ENCODE measurements around the gene GYS2. TPM values are rescaled to one million over a fixed set of nuclear protein-coding genes. Genes with fewer than 3 reads are reported as not detected.

The GYS2 gene
- total and polyA plus RNA-seq, 4 donors, result 0.03 to 0.10 TPM; not detected in 2

GRCh38 chr12:21559855-21560569 lies 44.6 kb downstream of the GYS2 start:
- no peak overlapping the region for H3K9ac ChIP-seq (ENCODE audit: insufficient read depth in 1 of 2, low read length in 2 of 2)
- DNase-seq (no peak), ATAC-seq (ENCODE audit: insufficient read depth, low FRiP score) (no peak)
- no peaks in the 10 kb centered on the region for H3K27me3 ChIP-seq (ENCODE audit: control insufficient read depth in 3 of 3, insufficient read depth in 3 of 3, low read length in 2 of 3)
- no peak overlapping the region for H3K27ac ChIP-seq (ENCODE audit: low read depth in 1 of 2, low read length in 1 of 2)
- no peaks in the 10 kb centered on the region for H3K4me1 ChIP-seq (ENCODE audit: control insufficient read depth in 5 of 5, insufficient read depth in 5 of 5, low read length in 5 of 5)
- H3K4me3 ChIP-seq, result no peak overlapping the region
- 65 to 82% methylated on average over 7 of the region's 7 CpGs for WGBS, 2 donors
- no peaks in the 10 kb centered on the region for H3K36me3 ChIP-seq (ENCODE audit: control insufficient read depth in 4 of 4, insufficient read depth in 4 of 4, low read length in 4 of 4)
- no peaks in the 10 kb centered on the region for H3K9me3 ChIP-seq (ENCODE audit: control insufficient read depth in 4 of 4, insufficient read depth in 3 of 4, low read length in 3 of 4)
- no peak for TF ChIP-seq CTCF (IDR thresholded peaks at IDR 0.05; ENCODE audit: control extremely low read depth, extremely low read depth)

GRCh38 chr12:21558100-21558679 lies 46.5 kb downstream of the GYS2 start:
- WGBS, 2 donors, result 78 to 88% methylated on average over 9 of the region's 9 CpGs
- H3K27ac ChIP-seq (ENCODE audit: low read depth in 1 of 2, low read length in 1 of 2), result no peak overlapping the region
- no peaks in the 10 kb centered on the region for H3K27me3 ChIP-seq (ENCODE audit: control insufficient read depth in 3 of 3, insufficient read depth in 3 of 3, low read length in 2 of 3)
- DNase-seq (no peak), ATAC-seq (ENCODE audit: insufficient read depth, low FRiP score) (no peak)
- H3K4me3 ChIP-seq, result no peak overlapping the region
- no peaks in the 10 kb centered on the region for H3K36me3 ChIP-seq (ENCODE audit: control insufficient read depth in 4 of 4, insufficient read depth in 4 of 4, low read length in 4 of 4)
- peaks cover 0 to 2% (median 0%) of the 10 kb centered on the region in 4 donors for H3K9me3 ChIP-seq (ENCODE audit: control insufficient read depth in 4 of 4, insufficient read depth in 3 of 4, low read length in 3 of 4)
- peaks cover 0 to under 1% (median 0%) of the 10 kb centered on the region in 5 donors for H3K4me1 ChIP-seq (ENCODE audit: control insufficient read depth in 5 of 5, insufficient read depth in 5 of 5, low read length in 5 of 5)
- no peak for TF ChIP-seq CTCF (IDR thresholded peaks at IDR 0.05; ENCODE audit: control extremely low read depth, extremely low read depth)
- H3K9ac ChIP-seq (ENCODE audit: insufficient read depth in 1 of 2, low read length in 2 of 2), result no peak overlapping the region

- no peak for TF ChIP-seq CTCF (IDR thresholded peaks at IDR 0.05; ENCODE audit: control extremely low read depth, extremely low read depth)
- H3K27ac ChIP-seq (ENCODE audit: low read depth in 1 of 2, low read length in 1 of 2), result no peak overlapping the region
- peaks cover 0 to 2% (median 0%) of the 10 kb centered on the region in 4 donors for H3K9me3 ChIP-seq (ENCODE audit: control insufficient read depth in 4 of 4, insufficient read depth in 3 of 4, low read length in 3 of 4)
- no peaks in the 10 kb centered on the region for H3K36me3 ChIP-seq (ENCODE audit: control insufficient read depth in 4 of 4, insufficient read depth in 4 of 4, low read length in 4 of 4)
- DNase-seq (no peak), ATAC-seq (ENCODE audit: insufficient read depth, low FRiP score) (no peak)
- H3K4me1 ChIP-seq (ENCODE audit: control insufficient read depth in 5 of 5, insufficient read depth in 5 of 5, low read length in 5 of 5), result peaks cover 0 to 21% (median 0%) of the 10 kb centered on the region in 5 donors
- no peak overlapping the region for H3K9ac ChIP-seq (ENCODE audit: insufficient read depth in 1 of 2, low read length in 2 of 2)
- no peak overlapping the region for H3K4me3 ChIP-seq
- H3K27me3 ChIP-seq (ENCODE audit: control insufficient read depth in 3 of 3, insufficient read depth in 3 of 3, low read length in 2 of 3), result no peaks in the 10 kb centered on the region
These were observed 51.3 kb downstream of the GYS2 start for GRCh38 chr12:21553329-21553675.
